HepG2 (cell line): ENCODE measurements around the gene SS18L1. TPM values are rescaled to one million over a fixed set of nuclear protein-coding genes. Genes with fewer than 3 reads are reported as not detected.

Experiments
- HNRNPLL ChIP-seq: fragments of 200-400 bp; formaldehyde crosslinking; IDR thresholded peaks from 2 replicates; pipeline ENCODE4 v1.6.1; 2017; ENCODE audit warnings: mild to moderate bottlenecking, low read depth, low read length; ENCODE audit not compliant: poor library complexity, severe bottlenecking
- MAFF ChIP-seq: IDR thresholded peaks from 2 replicates; pipeline ENCODE4 v1.6.1; 2011; ENCODE audit warnings: low read depth, low read length, improper control_type of control experiment
- NCOA1 ChIP-seq: sonication (generic); formaldehyde crosslinking; IDR thresholded peaks from 2 replicates; pipeline ENCODE4 v1.9.0; 2021; ENCODE audit warnings: missing genetic modification reagents
- NFIB ChIP-seq: sonication (generic); formaldehyde crosslinking; IDR thresholded peaks from 2 replicates; pipeline ENCODE4 v1.9.0; 2021; ENCODE audit warnings: missing genetic modification reagents, mild to moderate bottlenecking, borderline replicate concordance
- NR2C2 ChIP-seq: sonication (generic); formaldehyde crosslinking; IDR thresholded peaks from 2 replicates; pipeline ENCODE4 v1.4.0; 2020; ENCODE audit warnings: missing genetic modification reagents, mild to moderate bottlenecking, moderate library complexity, borderline replicate concordance
- PAWR ChIP-seq: sonication (generic); formaldehyde crosslinking; IDR thresholded peaks from 2 replicates; pipeline ENCODE4 v1.4.0; 2020; ENCODE audit warnings: missing genetic modification reagents, mild to moderate bottlenecking, borderline replicate concordance
- SIN3B ChIP-seq: fragments of 150-350 bp; IDR thresholded peaks from 2 replicates; pipeline ENCODE4 v1.6.1; 2014; ENCODE audit warnings: low read length
- SKI ChIP-seq: fragments of 450-650 bp; IDR thresholded peaks from one replicate; pipeline ENCODE4 v1.6.1; 2018; ENCODE audit warnings: mild to moderate bottlenecking; ENCODE audit not compliant: partially characterized antibody
- TOE1 ChIP-seq: sonication (generic); formaldehyde crosslinking; IDR thresholded peaks from 2 replicates; pipeline ENCODE4 v1.4.0; 2020; ENCODE audit warnings: mild to moderate bottlenecking, missing genetic modification reagents
- ZBTB42 ChIP-seq: sonication (generic); formaldehyde crosslinking; IDR thresholded peaks from 2 replicates; pipeline ENCODE4 v1.5.0; 2020; ENCODE audit warnings: mild to moderate bottlenecking, missing genetic modification reagents
- ZMYM2 ChIP-seq: sonication (generic); formaldehyde crosslinking; IDR thresholded peaks from 2 replicates; pipeline ENCODE4 v1.8.0; 2022; ENCODE audit warnings: mild to moderate bottlenecking, missing genetic modification reagents
- ZNF12 ChIP-seq: sonication (generic); formaldehyde crosslinking; IDR thresholded peaks from 2 replicates; pipeline ENCODE4 v1.5.0; 2020; ENCODE audit warnings: missing genetic modification reagents
- ZNF121 ChIP-seq: sonication (generic); formaldehyde crosslinking; IDR thresholded peaks from 2 replicates; pipeline ENCODE4 v1.5.0; 2020; ENCODE audit warnings: mild to moderate bottlenecking, missing genetic modification reagents
- ZNF207 ChIP-seq: fragments of 450-650 bp; IDR thresholded peaks from 2 replicates; pipeline ENCODE4 v1.6.1; 2016; ENCODE audit warnings: antibody characterized with exemption, borderline replicate concordance
- ZNF607 ChIP-seq: sonication (generic); formaldehyde crosslinking; IDR thresholded peaks from 2 replicates; pipeline ENCODE4 v1.5.1; 2020; ENCODE audit warnings: missing genetic modification reagents, mild to moderate bottlenecking, borderline replicate concordance
- ZNF616 ChIP-seq: sonication (generic); formaldehyde crosslinking; IDR thresholded peaks from 2 replicates; pipeline ENCODE4 v1.5.0; 2020; ENCODE audit warnings: low read depth, mild to moderate bottlenecking, missing genetic modification reagents
- ZNF672 ChIP-seq: sonication (generic); formaldehyde crosslinking; IDR thresholded peaks from 2 replicates; pipeline ENCODE4 v1.8.1; 2022; ENCODE audit warnings: missing genetic modification reagents
- ZNF749 ChIP-seq: sonication (generic); formaldehyde crosslinking; IDR thresholded peaks from 2 replicates; pipeline ENCODE4 v1.8.0; 2022; ENCODE audit warnings: mild to moderate bottlenecking, missing genetic modification reagents, moderate library complexity, borderline replicate concordance
- ZNF776 ChIP-seq: sonication (generic); formaldehyde crosslinking; IDR thresholded peaks from 2 replicates; pipeline ENCODE4 v1.4.0; 2020; ENCODE audit warnings: mild to moderate bottlenecking, missing genetic modification reagents
- polyA plus RNA-seq, 8 experiments: library from polyadenylated mRNA; depleted of rRNA in 3 of 8; stranded (reverse) in 7 of 8; unstranded in 1 of 8; fragments of >200 nt; fragmentation: Illumina TruSeq in 4 of 8; extraction: Trizol in 4 of 8; gene quantifications; 2 replicates each; pipeline versions ENCODE4 v1.2.1 to v1.2.3, GENCODE V29; 2011 to 2016; ENCODE audit warnings: low read depth in 4 of 8, missing spikeins in 1 of 8, mixed read lengths in 1 of 8; ENCODE audit not compliant: insufficient read depth in 1 of 8
- total RNA-seq, 5 experiments: library from RNA; depleted of rRNA; stranded (reverse); fragments of >200 nt; fragmentation: Illumina TruSeq; extraction: Trizol; gene quantifications; 2 replicates each; pipeline ENCODE4 v1.2.3, GENCODE V29; 2016; ENCODE audit warnings: low read depth in 1 of 5
- TF ChIP-seq, protein P1 (sequence below): sonication (generic); formaldehyde crosslinking; IDR thresholded peaks from 2 replicates; pipeline ENCODE4 v1.4.0; 2020; ENCODE audit warnings: mild to moderate bottlenecking, missing genetic modification reagents
- TF ChIP-seq, protein P2 (sequence below), 2 experiments: sonication (generic) in 1 of 2; formaldehyde crosslinking in 1 of 2; IDR thresholded peaks; 2 replicates each; pipeline versions ENCODE4 v1.5.1 to v1.6.1; 2011 to 2020; ENCODE audit warnings: borderline replicate concordance in 1 of 2, low read depth in 1 of 2, low read length in 1 of 2, mild to moderate bottlenecking in 1 of 2, missing genetic modification reagents in 1 of 2, moderate library complexity in 1 of 2
- TF ChIP-seq, protein P3 (sequence below): sonication (generic); formaldehyde crosslinking; conservative IDR thresholded peaks from 2 replicates; pipeline ENCODE4 v1.4.0; 2020; ENCODE audit warnings: missing genetic modification reagents

SS18L1 gene
- total and polyA plus RNA-seq, 2 of the 13 experiments (the other 11 are each of a cell fraction or from before 2014, with no cell fraction given), result 17.8 to 27.6 TPM

DNA sequence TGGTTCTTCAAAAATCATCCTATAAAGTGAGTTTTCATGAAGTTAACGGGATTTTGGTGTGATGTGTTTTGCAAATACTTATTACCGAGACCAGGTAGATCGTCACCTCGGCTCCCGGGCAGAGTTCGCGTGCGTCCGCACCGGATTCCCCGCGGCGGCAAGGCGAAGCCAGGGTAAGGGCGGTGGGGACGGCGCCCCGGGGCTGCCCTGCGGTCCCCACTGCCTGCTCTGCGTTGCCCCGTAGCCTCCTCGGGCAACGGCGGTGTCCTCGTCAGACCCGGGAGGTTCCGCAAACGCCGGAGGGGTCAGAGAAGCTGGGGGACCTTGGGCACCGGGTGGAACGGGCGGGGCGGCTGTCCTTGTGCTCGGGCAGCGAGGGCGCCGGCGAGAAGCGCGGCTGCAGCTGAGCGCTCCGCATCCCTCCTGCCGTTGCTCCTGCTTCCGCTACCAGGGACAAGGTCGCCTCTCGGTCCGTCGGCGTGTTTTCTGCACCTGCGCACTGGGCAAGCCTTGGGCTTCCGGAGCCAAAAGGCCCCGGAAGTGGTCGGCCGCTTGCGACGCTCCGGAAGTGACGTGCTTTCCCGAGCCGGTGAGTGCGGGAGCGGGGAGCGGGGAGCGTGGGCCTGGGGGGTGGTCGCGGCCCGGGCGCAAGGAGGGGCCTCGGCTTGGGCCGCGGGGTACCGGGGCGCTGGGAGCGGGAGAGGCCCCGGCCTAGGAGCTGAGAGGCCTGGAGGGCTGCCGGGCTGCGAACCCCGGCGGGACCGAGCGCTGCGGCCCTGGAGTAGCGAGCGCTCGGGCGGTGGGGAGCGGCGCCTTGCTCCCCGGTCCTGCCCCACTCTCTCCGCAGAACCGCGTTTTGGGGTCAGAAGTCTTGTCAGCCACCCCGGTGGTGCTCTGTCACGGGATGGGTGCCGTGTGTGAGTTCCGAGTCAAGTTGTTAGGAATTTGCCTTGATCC is 39.2 kb downstream of the SS18L1 start, which contains the start of gene MTG2 (continued):
- TF ChIP-seq ZNF672 (0 out of 2 replicates have a peak, but pooled peaks have one; percentile 92), ZNF12 (CRISPR knock-in tag) (peak; percentile 61; the same call in 1 of the 2 replicates), MAFF (no peak), ZNF616 (CRISPR knock-in tag) (peak; percentile 96), ZNF121 (peak; percentile 73), PAWR (no peak; the same call in 1 of the 2 replicates), HNRNPLL (peak; percentile 97), ZNF776 (CRISPR knock-in tag) (peak; percentile 98), ZNF607 (CRISPR knock-in tag) (peak; percentile 99), ZNF749 (CRISPR knock-in tag) (peak; percentile 97), NR2C2 (peak; percentile 99), NCOA1 (CRISPR knock-in tag) (peak; percentile 89), TOE1 (CRISPR knock-in tag) (no peak; the same call in 1 of the 2 replicates), NFIB (CRISPR knock-in tag) (no peak), ZMYM2 (CRISPR knock-in tag) (no peak), SKI (no peak), ZNF207 (no peak), SIN3B (peak; percentile 74; the same call in 1 of the 2 replicates), ZBTB42 (CRISPR knock-in tag) (peak; percentile 62; the same call in 1 of the 2 replicates)
- TF ChIP-seq, protein P1, sequence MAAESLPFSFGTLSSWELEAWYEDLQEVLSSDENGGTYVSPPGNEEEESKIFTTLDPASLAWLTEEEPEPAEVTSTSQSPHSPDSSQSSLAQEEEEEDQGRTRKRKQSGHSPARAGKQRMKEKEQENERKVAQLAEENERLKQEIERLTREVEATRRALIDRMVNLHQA (CRISPR knock-in tag), result 0 out of 2 replicates have a peak, but pooled peaks have one; percentile 86
- TF ChIP-seq, protein P2, sequence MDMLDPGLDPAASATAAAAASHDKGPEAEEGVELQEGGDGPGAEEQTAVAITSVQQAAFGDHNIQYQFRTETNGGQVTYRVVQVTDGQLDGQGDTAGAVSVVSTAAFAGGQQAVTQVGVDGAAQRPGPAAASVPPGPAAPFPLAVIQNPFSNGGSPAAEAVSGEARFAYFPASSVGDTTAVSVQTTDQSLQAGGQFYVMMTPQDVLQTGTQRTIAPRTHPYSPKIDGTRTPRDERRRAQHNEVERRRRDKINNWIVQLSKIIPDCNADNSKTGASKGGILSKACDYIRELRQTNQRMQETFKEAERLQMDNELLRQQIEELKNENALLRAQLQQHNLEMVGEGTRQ (IDR thresholded peaks at IDR 0.05; ENCODE audit: low read depth, low read length), result no peak
- TF ChIP-seq, protein P2 (CRISPR knock-in tag; IDR thresholded peaks at IDR 0.05; ENCODE audit: borderline replicate concordance), result no peak; the same call in 1 of the 2 replicates
- TF ChIP-seq, protein P3, sequence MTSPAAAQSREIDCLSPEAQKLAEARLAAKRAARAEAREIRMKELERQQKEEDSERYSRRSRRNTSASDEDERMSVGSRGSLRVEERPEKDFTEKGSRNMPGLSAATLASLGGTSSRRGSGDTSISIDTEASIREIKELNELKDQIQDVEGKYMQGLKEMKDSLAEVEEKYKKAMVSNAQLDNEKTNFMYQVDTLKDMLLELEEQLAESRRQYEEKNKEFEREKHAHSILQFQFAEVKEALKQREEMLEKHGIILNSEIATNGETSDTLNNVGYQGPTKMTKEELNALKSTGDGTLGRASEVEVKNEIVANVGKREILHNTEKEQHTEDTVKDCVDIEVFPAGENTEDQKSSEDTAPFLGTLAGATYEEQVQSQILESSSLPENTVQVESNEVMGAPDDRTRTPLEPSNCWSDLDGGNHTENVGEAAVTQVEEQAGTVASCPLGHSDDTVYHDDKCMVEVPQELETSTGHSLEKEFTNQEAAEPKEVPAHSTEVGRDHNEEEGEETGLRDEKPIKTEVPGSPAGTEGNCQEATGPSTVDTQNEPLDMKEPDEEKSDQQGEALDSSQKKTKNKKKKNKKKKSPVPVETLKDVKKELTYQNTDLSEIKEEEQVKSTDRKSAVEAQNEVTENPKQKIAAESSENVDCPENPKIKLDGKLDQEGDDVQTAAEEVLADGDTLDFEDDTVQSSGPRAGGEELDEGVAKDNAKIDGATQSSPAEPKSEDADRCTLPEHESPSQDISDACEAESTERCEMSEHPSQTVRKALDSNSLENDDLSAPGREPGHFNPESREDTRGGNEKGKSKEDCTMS (CRISPR knock-in tag), result no peak
